Midbrain (tissue), 1 donor: ENCODE measurements around the gene PIGT.

Experiments
- DNase-seq: peaks from one replicate; lab custom pipeline; 2025; lab: John Stamatoyannopoulos, UW

Gene PIGT

DNA sequence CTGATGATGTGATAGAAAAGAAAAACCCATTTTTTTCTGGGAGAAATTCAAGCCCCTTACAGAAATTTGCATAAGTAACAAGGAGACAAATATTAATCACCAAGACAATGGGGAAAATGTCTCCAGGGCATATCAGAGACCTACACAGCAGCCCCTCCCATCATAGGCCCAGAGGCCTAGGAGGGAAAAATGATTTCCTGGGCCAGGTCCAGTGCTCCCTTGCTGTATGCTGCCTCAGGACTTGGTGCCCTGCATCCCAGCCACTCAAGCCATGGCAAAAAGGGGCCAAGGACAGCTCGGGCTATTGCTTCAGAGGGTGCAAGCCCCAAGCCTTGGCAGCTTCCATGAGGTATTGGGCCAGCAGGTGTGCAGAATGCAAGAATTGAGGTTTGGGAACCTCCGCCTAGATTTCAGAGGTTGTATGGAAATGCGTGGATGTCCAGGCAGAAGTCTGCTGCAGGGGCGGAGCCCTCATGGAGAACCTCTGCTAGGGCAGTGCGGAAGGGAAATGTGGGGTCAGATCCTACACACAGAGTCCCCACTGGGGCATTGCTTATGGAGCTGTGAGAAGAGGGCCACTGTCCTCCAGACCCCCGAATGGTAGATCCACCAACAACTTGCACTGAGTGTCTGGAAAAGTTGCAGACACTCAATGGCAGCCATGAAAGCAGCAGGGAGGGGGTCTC is 15.5 kb upstream of the PIGT start:
- no peak for DNase-seq

DNA sequence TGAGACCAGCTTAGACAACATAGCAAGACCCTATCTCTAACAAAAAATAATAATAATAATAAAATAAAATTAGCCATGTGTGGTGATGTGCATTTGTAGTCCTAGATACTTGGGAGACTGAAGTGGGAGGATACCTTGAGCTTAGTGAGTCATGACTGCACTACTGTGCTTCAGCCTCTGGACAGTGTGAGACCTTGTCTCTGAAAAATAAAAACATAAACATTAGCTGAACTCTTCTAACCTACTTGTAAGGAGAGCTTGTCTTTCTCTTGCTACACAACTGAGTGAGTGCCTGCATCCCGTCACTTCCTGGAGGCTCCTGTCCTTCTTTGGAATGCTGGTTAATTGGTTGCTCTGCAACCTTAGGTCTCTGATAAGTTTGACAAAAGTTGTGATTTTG is 13.0 kb upstream of the PIGT start:
- no peak for DNase-seq

GRCh38 chr20:45404438-45404837 is 11.5 kb upstream of the PIGT start:
- DNase-seq = no peak

GRCh38 chr20:45405571-45406259 is 10.2 kb upstream of the PIGT start:
- no peak for DNase-seq

GRCh38 chr20:45406260-45407066 is 9.5 kb upstream of the PIGT start:
- DNase-seq = peak; percentile 70

GRCh38 chr20:45407067-45407745 is 8.7 kb upstream of the PIGT start:
- DNase-seq = peak; percentile 68

GRCh38 chr20:45407783-45408645 is 7.9 kb upstream of the PIGT start, which contains the start of gene DBNDD2:
DBNDD2 (plus strand) TSS chr20:45408289; CDS start chr20:45408468, 179 bp downstream.
- peak; percentile 91 for DNase-seq

DNA sequence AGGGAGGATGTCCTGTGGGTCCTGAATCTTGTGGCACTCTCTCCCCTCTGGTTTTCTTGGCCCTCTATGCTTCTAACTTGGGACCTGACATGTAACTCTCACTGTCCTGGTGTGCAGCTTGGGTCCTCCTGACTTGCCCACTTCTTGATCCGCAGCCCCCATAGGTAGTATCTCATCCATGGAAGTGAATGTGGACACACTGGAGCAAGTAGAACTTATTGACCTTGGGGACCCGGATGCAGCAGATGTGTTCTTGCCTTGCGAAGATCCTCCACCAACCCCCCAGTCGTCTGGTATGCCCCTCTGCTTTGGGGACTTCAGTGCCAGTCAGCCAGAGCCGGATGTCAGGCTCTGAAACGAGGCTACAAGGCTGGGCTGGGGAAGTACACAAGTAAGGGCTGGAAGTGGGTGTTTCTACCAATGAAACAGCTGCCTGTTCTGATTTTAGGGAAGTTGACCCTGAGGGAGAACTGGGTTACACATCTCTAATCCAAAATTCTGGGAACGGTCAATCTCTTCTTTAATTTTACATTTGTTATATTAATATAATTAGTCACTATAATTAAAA is 7.2 kb upstream of the PIGT start:
- peak; percentile 45 for DNase-seq

GRCh38 chr20:45409521-45410272 is 6.2 kb upstream of the PIGT start:
- no peak for DNase-seq

DNA sequence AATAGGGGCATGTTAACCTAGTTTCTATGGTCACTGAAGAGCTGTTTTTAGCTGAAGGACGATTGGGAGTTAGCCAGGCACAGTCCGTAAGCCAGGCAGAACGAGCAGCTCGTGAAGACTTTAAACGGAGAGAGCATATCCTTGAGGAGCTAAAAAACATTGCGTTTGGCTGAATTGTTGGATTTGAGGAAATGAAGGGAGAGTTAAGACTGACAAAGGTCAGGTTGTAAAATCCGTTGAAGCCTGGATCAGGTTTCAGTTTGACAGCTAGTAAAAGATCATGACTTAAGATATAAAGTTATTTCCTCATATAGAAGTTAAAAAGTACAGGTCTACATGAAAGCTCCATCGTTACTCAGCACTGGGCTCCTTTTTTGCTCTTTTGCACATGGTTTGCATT is 5.1 kb upstream of the PIGT start:
- DNase-seq = peak; percentile 20

DNA sequence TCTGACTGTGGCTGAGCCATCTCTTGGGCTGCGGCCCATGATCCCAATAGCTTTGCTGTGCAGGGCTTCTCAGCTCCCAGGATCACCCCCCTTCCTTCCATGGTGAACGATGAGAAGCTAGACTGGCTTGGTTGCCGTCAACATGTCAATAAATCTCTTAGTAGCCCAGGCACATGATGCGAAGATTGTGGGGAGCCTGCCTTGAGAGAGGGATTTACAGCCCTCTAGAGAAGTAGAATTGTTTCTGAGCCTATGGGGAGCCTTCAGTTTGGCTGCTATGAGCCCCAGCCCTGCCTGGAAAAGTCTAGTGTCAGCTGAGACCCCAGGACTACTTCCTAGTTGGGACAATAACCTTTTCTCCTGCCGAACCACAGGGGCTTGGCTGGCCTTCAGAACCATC is 3.3 kb upstream of the PIGT start:
- DNase-seq = no peak

DNA sequence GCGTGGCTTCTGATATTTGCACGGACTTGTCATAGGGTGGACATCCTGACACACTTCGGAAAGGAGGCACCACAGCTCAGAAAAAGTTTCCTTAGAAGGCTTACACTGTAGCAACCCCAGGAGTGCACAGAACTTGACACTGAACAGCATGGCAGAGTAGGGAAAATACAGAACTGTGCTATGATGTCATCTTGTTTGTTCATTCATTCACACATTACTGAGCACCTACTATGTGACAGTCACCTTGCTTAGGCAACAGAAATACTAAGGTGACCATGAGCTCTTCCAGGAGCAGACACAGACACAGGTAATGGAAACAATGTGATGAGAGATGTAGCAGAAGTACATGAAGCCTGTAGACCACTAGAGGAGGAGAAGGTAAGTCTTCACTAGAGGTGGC is 2.5 kb upstream of the PIGT start:
- no peak for DNase-seq

- no peak for DNase-seq
Observed at GRCh38 chr20:45416917-45417316, 976 bp downstream of the PIGT start.

- peak; percentile 35 for DNase-seq
Observed at GRCh38 chr20:45419188-45420091, 3.5 kb downstream of the PIGT start.

DNA sequence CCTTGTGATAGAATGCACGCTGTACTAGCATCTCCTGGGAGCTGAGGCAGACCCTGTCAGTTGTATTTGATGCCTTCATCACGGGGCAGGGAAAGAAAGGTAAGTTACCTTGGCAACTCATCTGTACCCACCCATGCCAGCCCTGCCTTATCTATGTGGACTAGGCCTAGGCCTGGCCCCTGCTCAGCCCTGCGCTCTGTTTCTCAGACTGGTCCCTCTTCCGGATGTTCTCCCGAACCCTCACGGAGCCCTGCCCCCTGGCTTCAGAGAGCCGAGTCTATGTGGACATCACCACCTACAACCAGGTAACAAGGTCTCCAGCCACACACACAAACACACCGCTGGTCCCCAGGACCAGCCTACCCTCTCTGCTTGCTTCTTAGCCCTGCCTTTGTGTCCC is 4.2 kb downstream of the PIGT start:
- no peak for DNase-seq

DNA sequence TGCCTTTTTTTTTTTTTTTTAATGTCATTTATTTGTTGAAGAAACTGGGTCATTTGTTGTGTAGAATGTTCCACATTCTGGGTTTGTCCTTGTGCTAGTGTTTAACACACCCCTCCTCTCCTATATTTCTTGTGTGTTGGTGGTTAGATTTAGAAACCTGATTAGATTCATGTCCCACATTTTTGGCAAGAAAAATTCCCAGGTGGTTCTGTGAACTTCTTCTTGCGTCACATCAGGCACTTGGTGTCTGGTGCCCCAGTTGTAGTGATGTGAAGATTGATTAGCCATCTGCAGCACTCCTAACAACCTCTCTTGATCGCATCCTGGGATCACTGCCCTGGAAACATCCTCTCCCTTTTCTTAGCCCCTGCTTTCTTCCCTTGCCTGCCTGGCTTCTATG is 7.8 kb downstream of the PIGT start:
- no peak for DNase-seq

GRCh38 chr20:45425561-45425960 is 9.6 kb downstream of the PIGT start:
- DNase-seq = no peak

GRCh38 chr20:45426320-45427016 is 10.5 kb downstream of the PIGT start:
- DNase-seq = no peak
